ENCODE results near the gene NEURL3.

The NEURL3 gene

DNA sequence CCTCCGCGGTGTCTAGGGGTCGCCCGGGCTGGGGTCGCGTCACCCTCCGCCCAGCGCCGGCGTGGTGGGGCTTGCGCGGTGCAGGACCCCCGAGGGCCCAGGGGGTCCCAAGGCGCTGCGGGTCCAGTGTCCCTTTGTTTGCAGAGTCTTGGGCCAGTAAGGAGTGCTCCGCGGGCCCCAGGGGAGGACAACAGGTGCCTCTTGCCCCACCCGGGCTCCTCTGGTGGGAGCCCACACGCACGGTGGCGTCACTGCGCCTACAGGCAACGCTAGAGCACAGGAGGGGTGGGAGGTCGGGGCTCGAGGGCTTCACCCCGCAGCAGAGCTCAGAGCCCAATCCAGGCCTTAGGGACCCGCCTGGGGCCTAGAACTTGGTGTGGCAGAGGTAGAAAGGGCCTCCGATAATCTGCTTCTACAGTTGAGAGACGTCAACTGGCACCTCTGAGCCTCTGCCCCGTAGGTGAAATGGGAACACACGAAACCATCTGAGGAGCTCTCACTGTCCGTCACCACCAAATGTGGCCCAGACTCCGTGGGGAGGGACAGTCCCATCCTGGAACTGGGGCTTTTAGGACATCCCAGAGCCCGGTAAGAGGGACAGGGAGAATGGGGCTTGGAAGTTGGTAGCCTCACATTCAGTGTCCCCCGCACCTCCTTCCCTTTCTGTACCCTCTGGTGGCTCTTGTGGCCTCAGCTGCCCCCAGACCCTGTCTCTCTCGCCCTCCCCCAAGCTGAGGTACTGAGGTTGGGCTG is 32.8 kb upstream of the NEURL3 start:
- Histone ChIP-seq H3K4me1 (ENCODE audit: insufficient read depth, low read length) (peaks cover 20% of the 10 kb centered on the region; the same call in 1 of the 2 replicates), H3K27me3 (ENCODE audit: insufficient read depth, low read length) (peaks cover 40% of the 10 kb centered on the region), H3K27ac (ENCODE audit: low read length) (no peak overlapping the region), H3K9ac (ENCODE audit: low read depth, low read length) (peak overlapping the region; percentile 45; the same call in 1 of the 2 replicates), H3K4me3 (ENCODE audit: low read length) (peak overlapping the region; percentile 73), H3K9me3 (ENCODE audit: insufficient read depth, low read depth, low read length) (no peaks in the 10 kb centered on the region), H3K36me3 (ENCODE audit: insufficient read depth, low read depth, low read length) (no peaks in the 10 kb centered on the region)

DNA sequence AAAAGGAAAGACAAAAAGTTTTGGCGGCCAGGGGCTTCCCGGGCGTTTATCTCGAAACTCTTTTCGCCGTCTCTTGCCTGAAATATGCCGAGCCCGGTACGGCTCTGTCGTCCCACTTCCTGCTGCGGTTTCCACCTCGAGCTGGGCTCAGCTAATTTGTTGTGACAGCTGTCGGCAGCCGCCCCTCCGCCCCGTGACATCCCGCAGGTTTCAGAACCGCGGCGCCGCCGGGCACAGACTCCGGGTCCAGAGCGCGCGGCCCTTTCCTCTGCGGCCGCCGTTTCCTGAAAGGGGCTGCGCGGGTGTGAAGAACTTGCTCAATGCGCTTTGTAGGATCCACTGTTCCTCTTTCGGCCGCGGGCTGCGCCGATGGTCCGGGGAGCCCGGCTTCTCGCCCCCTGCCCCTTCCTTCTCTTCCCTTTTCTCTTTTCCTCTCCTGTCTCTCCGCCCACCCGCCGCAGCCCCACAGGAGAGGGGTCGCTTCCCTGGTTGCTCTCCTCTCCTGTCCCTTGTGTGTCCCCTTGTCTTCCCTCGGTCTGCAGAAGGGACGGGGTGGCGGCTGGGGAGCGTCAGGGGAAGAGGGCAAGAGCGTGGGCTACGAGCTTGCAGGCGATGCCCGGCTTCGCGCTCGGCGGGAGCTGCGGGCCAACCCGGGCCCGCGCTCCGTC is 32.0 kb upstream of the NEURL3 start:
- H3K9me3 ChIP-seq (ENCODE audit: insufficient read depth, low read depth, low read length): no peaks in the 10 kb centered on the region
- H3K36me3 ChIP-seq (ENCODE audit: insufficient read depth, low read depth, low read length): no peaks in the 10 kb centered on the region
- H3K4me3 ChIP-seq (ENCODE audit: low read length): peak overlapping the region; percentile 73
- H3K9ac ChIP-seq (ENCODE audit: low read depth, low read length): peak overlapping the region; percentile 45; the same call in 1 of the 2 replicates
- H3K27ac ChIP-seq (ENCODE audit: low read length): no peak overlapping the region
- peaks cover 40% of the 10 kb centered on the region for H3K27me3 ChIP-seq (ENCODE audit: insufficient read depth, low read length)
- peaks cover 20% of the 10 kb centered on the region; the same call in 1 of the 2 replicates for H3K4me1 ChIP-seq (ENCODE audit: insufficient read depth, low read length)

DNA sequence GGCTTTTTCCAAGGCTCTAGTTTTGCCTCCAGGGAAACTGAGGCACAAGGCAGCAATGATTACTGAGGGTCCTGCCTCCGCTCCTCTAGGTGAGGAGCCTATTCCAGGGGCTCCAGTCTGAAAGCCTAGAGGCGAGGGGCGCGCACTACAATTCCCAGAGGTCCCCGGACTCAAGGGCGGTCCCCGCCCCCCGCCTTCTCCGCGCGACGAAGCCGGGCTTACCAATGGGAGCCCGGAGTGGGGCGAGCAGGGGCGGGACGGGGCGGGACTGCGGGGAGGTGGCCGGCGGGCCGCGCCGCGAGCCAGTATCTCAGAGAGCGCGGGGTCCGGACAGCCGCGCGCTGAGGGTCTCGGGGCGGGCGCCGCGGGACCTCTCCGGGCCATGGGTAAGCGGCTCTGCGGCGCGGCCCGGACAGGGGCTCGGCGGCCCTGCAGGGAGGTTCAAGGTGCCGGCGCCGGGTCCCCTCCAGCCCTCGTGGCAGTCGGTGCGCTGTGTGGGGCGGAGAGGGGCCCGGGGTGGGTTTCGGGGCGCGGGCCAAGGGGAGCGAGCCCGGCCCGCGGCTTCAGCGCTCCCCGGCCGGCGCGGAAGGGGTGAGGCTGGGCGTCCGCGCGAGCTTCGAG is 31.4 kb upstream of the NEURL3 start, which contains the start of gene ARID5A:
ARID5A (plus strand) TSS at position 308 of the 621 bp plus-strand sequence; CDS start at position 383, 75 bp downstream.
- peaks cover 23% of the 10 kb centered on the region; the same call in 1 of the 2 replicates for H3K4me1 ChIP-seq (ENCODE audit: insufficient read depth, low read length)
- H3K36me3 ChIP-seq (ENCODE audit: insufficient read depth, low read depth, low read length): no peaks in the 10 kb centered on the region
- H3K9ac ChIP-seq (ENCODE audit: low read depth, low read length): peak within 1 kb of the TSS; percentile 45; the same call in 1 of the 2 replicates
- no peak within 1 kb of the TSS for H3K27ac ChIP-seq (ENCODE audit: low read length)
- peak within 1 kb of the TSS; percentile 73 for H3K4me3 ChIP-seq (ENCODE audit: low read length)
- no peaks in the 10 kb centered on the region for H3K9me3 ChIP-seq (ENCODE audit: insufficient read depth, low read depth, low read length)
- peaks cover 43% of the 10 kb centered on the region for H3K27me3 ChIP-seq (ENCODE audit: insufficient read depth, low read length)

GRCh38 chr2:96535331-96535730 is 30.2 kb upstream of the NEURL3 start:
- Histone ChIP-seq H3K9ac (ENCODE audit: low read depth, low read length) (no peak overlapping the region), H3K27ac (ENCODE audit: low read length) (no peak overlapping the region), H3K4me1 (ENCODE audit: insufficient read depth, low read length) (peaks cover 21% of the 10 kb centered on the region; the same call in 1 of the 2 replicates), H3K9me3 (ENCODE audit: insufficient read depth, low read depth, low read length) (no peaks in the 10 kb centered on the region), H3K27me3 (ENCODE audit: insufficient read depth, low read length) (peaks cover 51% of the 10 kb centered on the region), H3K36me3 (ENCODE audit: insufficient read depth, low read depth, low read length) (no peaks in the 10 kb centered on the region), H3K4me3 (ENCODE audit: low read length) (no peak overlapping the region)

GRCh38 chr2:96534701-96535181 is 29.6 kb upstream of the NEURL3 start:
- Histone ChIP-seq H3K9ac (ENCODE audit: low read depth, low read length) (no peak overlapping the region), H3K4me3 (ENCODE audit: low read length) (no peak overlapping the region), H3K4me1 (ENCODE audit: insufficient read depth, low read length) (peaks cover 15% of the 10 kb centered on the region; the same call in 1 of the 2 replicates), H3K36me3 (ENCODE audit: insufficient read depth, low read depth, low read length) (no peaks in the 10 kb centered on the region), H3K27me3 (ENCODE audit: insufficient read depth, low read length) (peaks cover 51% of the 10 kb centered on the region), H3K27ac (ENCODE audit: low read length) (no peak overlapping the region), H3K9me3 (ENCODE audit: insufficient read depth, low read depth, low read length) (no peaks in the 10 kb centered on the region)

- Histone ChIP-seq H3K9me3 (ENCODE audit: insufficient read depth, low read depth, low read length) (no peaks in the 10 kb centered on the region), H3K4me3 (ENCODE audit: low read length) (no peak overlapping the region), H3K4me1 (ENCODE audit: insufficient read depth, low read length) (peaks cover 9% of the 10 kb centered on the region; the same call in 1 of the 2 replicates), H3K9ac (ENCODE audit: low read depth, low read length) (no peak overlapping the region), H3K36me3 (ENCODE audit: insufficient read depth, low read depth, low read length) (no peaks in the 10 kb centered on the region), H3K27me3 (ENCODE audit: insufficient read depth, low read length) (peaks cover 51% of the 10 kb centered on the region), H3K27ac (ENCODE audit: low read length) (no peak overlapping the region)
Observed at GRCh38 chr2:96534141-96534540, 29.0 kb upstream of the NEURL3 start.

DNA sequence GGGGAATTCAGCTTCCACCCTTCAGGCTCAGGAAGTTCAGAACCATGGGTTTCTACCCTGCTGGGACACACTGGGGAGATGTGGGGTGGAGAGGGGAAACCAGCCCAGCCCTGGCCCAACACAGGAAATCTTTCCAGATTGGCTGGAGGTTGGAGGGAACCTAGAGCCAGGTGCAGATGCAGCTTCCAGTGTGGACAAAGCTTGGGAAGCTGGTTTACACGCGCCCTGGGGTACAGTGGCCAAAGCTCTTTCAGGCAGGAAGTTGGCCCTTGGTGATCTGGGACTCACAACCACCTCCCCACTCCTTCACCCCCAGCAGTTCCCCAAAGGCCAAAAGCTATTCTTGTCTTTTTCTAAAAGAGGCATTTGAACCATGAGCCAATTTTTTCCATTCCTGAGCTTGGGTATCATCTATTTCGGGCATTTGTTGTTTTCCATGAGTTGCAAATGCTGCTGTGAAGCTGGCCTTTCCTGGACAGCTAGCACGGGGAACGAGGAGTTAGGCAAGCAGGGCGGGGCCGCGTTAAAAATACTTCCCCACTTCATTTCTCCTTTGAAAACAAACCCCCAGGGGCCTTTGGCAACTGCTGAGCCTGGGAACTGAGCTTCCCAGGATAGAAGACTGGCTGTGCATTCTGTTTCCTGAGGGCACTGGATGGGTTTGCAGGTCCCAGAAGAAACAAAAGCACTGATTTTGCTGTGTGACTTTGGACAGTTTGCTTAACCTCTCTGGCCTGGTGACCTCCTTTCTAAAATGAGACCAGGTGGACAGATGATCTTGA is 28.3 kb upstream of the NEURL3 start:
- H3K9ac ChIP-seq (ENCODE audit: low read depth, low read length): no peak overlapping the region

GRCh38 chr2:96532641-96533291 is 27.6 kb upstream of the NEURL3 start:
- Histone ChIP-seq H3K9me3 (ENCODE audit: insufficient read depth, low read depth, low read length) (no peaks in the 10 kb centered on the region), H3K4me3 (ENCODE audit: low read length) (no peak overlapping the region), H3K9ac (ENCODE audit: low read depth, low read length) (no peak overlapping the region), H3K27me3 (ENCODE audit: insufficient read depth, low read length) (peaks cover 51% of the 10 kb centered on the region), H3K36me3 (ENCODE audit: insufficient read depth, low read depth, low read length) (no peaks in the 10 kb centered on the region), H3K4me1 (ENCODE audit: insufficient read depth, low read length) (peaks cover 3% of the 10 kb centered on the region; the same call in 1 of the 2 replicates), H3K27ac (ENCODE audit: low read length) (no peak overlapping the region)

More for the DNA sequence above, 28.3 kb upstream of the NEURL3 start:
- Histone ChIP-seq H3K9me3 (ENCODE audit: insufficient read depth, low read depth, low read length) (no peaks in the 10 kb centered on the region), H3K27ac (ENCODE audit: low read length) (no peak overlapping the region), H3K4me1 (ENCODE audit: insufficient read depth, low read length) (peaks cover 6% of the 10 kb centered on the region; the same call in 1 of the 2 replicates), H3K27me3 (ENCODE audit: insufficient read depth, low read length) (peaks cover 51% of the 10 kb centered on the region), H3K36me3 (ENCODE audit: insufficient read depth, low read depth, low read length) (no peaks in the 10 kb centered on the region), H3K4me3 (ENCODE audit: low read length) (no peak overlapping the region)

DNA sequence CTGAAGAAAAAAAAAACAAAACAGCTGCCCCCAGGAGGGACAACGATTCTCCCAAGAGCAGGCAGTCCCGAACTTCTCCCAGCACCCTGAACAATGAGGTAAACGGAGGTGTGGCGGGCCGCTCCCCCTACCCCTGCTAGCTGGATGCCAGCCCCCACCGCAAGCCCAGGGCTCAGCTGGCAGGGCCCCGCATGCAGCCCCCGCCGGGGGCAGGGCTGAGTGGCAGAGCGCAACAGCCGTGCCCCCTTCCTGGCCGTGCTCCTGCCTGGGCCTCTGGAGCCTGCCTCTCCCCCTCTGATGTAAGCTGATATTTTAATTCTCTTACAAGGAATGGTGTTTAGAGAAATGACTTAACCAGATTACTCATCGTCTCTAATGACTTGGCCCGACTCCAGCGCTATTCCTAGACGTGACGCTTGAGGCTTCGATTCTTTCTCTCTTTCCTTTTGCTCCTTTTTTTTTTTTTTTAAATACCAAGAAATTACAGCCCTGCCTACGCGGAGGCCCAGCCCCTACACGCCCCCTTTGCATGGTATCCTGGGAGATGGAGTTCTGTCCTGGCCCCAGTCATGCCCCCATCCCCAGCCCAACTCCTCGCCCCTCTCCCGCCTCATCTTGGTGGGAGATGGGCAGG is 26.8 kb upstream of the NEURL3 start:
- no peak overlapping the region for H3K27ac ChIP-seq (ENCODE audit: low read length)
- H3K4me1 ChIP-seq (ENCODE audit: insufficient read depth, low read length): peaks cover 3% of the 10 kb centered on the region; the same call in 1 of the 2 replicates
- H3K9me3 ChIP-seq (ENCODE audit: insufficient read depth, low read depth, low read length): no peaks in the 10 kb centered on the region
- H3K9ac ChIP-seq (ENCODE audit: low read depth, low read length): peak overlapping the region; percentile 68; the same call in 1 of the 2 replicates
- no peaks in the 10 kb centered on the region for H3K36me3 ChIP-seq (ENCODE audit: insufficient read depth, low read depth, low read length)
- H3K4me3 ChIP-seq (ENCODE audit: low read length): peak overlapping the region; percentile 63
- peaks cover 48% of the 10 kb centered on the region for H3K27me3 ChIP-seq (ENCODE audit: insufficient read depth, low read length)

DNA sequence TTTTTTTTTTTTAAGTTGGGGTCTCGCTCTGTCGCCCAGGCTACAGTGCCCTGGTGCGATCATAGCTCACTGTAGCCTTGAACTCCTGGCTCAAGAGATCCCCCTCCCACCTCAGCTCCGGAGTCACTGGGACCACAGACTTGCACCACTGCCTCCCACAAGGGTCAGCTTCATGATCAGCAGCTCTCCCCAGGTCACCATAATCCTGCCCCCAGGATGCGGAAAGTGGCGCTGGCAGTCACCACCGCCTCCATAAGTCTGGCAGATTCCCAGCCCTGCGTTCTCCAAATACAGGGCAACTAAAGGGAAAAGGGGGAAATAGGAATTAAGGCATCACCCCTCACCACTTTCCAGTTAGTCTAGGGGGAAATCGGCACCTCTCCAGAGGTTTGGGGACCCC is 26.2 kb upstream of the NEURL3 start:
- Histone ChIP-seq H3K27me3 (ENCODE audit: insufficient read depth, low read length) (peaks cover 52% of the 10 kb centered on the region), H3K27ac (ENCODE audit: low read length) (no peak overlapping the region), H3K36me3 (ENCODE audit: insufficient read depth, low read depth, low read length) (no peaks in the 10 kb centered on the region), H3K9me3 (ENCODE audit: insufficient read depth, low read depth, low read length) (no peaks in the 10 kb centered on the region), H3K9ac (ENCODE audit: low read depth, low read length) (no peak overlapping the region; the same call in 1 of the 2 replicates), H3K4me3 (ENCODE audit: low read length) (peak overlapping the region; percentile 63; the same call in 1 of the 2 replicates), H3K4me1 (ENCODE audit: insufficient read depth, low read length) (peaks cover 3% of the 10 kb centered on the region; the same call in 1 of the 2 replicates)

Data from iPS-20b (cell line).